HepG2 (cell line): Measurements from ENCODE around the gene ARFGAP2. TPM values are rescaled to one million over a fixed set of nuclear protein-coding genes. Genes with fewer than 3 reads are reported as not detected.
A peak's percentile ranks its signal among the peaks of the same experiment; 100 is the strongest.

ENCODE experiments used
- ATAC-seq: fragments of 200-7000 bp; cut with Tn5 transposase; 3 replicates; pipeline ENCODE4 v1.9.1; 2020; ENCODE audit warnings: mild to moderate bottlenecking, moderate library complexity
- BruUV-seq: library from RNA; stranded (reverse); fragments of 400-500 nt; replicated peaks from 2 replicates; lab custom pipeline; 2021; lab: Mats Ljungman, UMichigan
- CTCF ChIA-PET: fragments of 300-600 bp; formaldehyde crosslinking; extraction: SDS; loops from one replicate; lab custom pipeline; 2021; ENCODE audit warnings: low total read pairs, inconsistent platforms, low intra/inter-chr PET ratio; lab: Yijun Ruan, JAX
- POLR2A ChIA-PET: fragments of 350-600 bp; sonication (Branson Sonifier 250); formaldehyde crosslinking; loops from one replicate; lab custom pipeline; 2020; ENCODE audit warnings: antibody characterized with exemption, inconsistent platforms; lab: Yijun Ruan, JAX
- DNase-seq: peaks from one replicate; pipeline ENCODE4 v3.0.0-alpha.2; 2015; ENCODE audit warnings: low spot score
- FAIRE-seq: peaks from 3 replicates; lab custom pipeline; 2011; peaks lifted over from hg19 to GRCh38; lab: Jason Lieb, UNC
- H2AFZ ChIP-seq: one replicate; pipeline ENCODE4 v1.6.1; 2011; ENCODE audit warnings: low read length, inconsistent platforms
- H3K27ac ChIP-seq: fragments of 300-600 bp; 3 replicates; pipeline ENCODE4 v1.8.0; 2011; ENCODE audit warnings: mixed run types, mild to moderate bottlenecking, mixed read lengths, low read length, inconsistent platforms; ENCODE audit not compliant: insufficient read depth; ENCODE audit errors: extremely low read length
- H3K27me3 ChIP-seq, 2 experiments: fragments of 200-600 bp in 1 of 2; 2 replicates in 1 of 2; 3 replicates in 1 of 2; pipeline versions ENCODE4 v1.6.0 to v1.8.0; 2011; ENCODE audit warnings: low read length in 2 of 2, mild to moderate bottlenecking in 2 of 2, moderate library complexity in 2 of 2, inconsistent platforms in 1 of 2; ENCODE audit not compliant: insufficient read depth in 2 of 2, control insufficient read depth in 1 of 2
- H3K36me3 ChIP-seq, 2 experiments: fragments of 200-600 bp in 1 of 2; replicated peaks in 1 of 2; 2 replicates in 1 of 2; 3 replicates in 1 of 2; pipeline versions ENCODE4 v1.5.1 to v1.8.0; 2011; ENCODE audit warnings: low read length in 2 of 2, inconsistent platforms in 1 of 2; ENCODE audit not compliant: insufficient read depth in 2 of 2, control insufficient read depth in 1 of 2
- H3K4me1 ChIP-seq: 2 replicates; pipeline ENCODE4 v1.5.1; 2012; ENCODE audit warnings: low read length, inconsistent platforms; ENCODE audit not compliant: insufficient read depth
- H3K4me2 ChIP-seq: 2 replicates; pipeline ENCODE4 v1.6.0; 2011; ENCODE audit warnings: low read depth, low read length, inconsistent platforms
- H3K4me3 ChIP-seq, 3 experiments: fragments of 200-600 bp in 1 of 3; sonication (generic), shearing (Covaris generic) in 1 of 3; replicated peaks in 1 of 3; 2 replicates each; pipeline ENCODE4 v1.5.1; 2011 to 2016; ENCODE audit warnings: low read length in 3 of 3, inconsistent platforms in 2 of 3, low read depth in 2 of 3, mild to moderate bottlenecking in 2 of 3, control low read depth in 1 of 3, mixed read lengths in 1 of 3; ENCODE audit not compliant: insufficient read depth in 1 of 3
- H3K79me2 ChIP-seq: one replicate; pipeline ENCODE4 v1.6.1; 2011; ENCODE audit warnings: low read length, inconsistent platforms; ENCODE audit not compliant: insufficient read depth
- H3K9ac ChIP-seq: 2 replicates; pipeline ENCODE4 v1.6.0; 2011; ENCODE audit warnings: mild to moderate bottlenecking, low read depth, low read length, inconsistent platforms; ENCODE audit not compliant: insufficient read depth
- H3K9me3 ChIP-seq: 2 replicates; pipeline ENCODE4 v1.5.1; 2012; ENCODE audit warnings: mild to moderate bottlenecking, low read length
- H4K20me1 ChIP-seq: 2 replicates; pipeline ENCODE4 v1.6.0; 2011; ENCODE audit warnings: inconsistent platforms, mild to moderate bottlenecking, low read length, moderate library complexity; ENCODE audit not compliant: insufficient read depth
- ASH2L ChIP-seq: fragments of 300-600, 200-600 bp; sonication (generic); IDR thresholded peaks from 2 replicates; pipeline ENCODE4 v1.7.0; 2017; ENCODE audit warnings: low read depth, mild to moderate bottlenecking, moderate library complexity, mixed read lengths, low read length; ENCODE audit not compliant: insufficient read length
- CREM ChIP-seq, 2 experiments: sonication (generic) in 1 of 2; formaldehyde crosslinking in 1 of 2; IDR thresholded peaks; 2 replicates each; pipeline versions ENCODE4 v1.4.0 to v1.6.1; 2016 to 2020; ENCODE audit warnings: antibody characterized with exemption in 1 of 2, mild to moderate bottlenecking in 1 of 2, missing genetic modification reagents in 1 of 2
- MBD4 ChIP-seq: IDR thresholded peaks from 2 replicates; pipeline ENCODE4 v1.6.1; 2012; ENCODE audit warnings: low read length, inconsistent platforms, borderline replicate concordance
- TIGD3 ChIP-seq: sonication (generic); formaldehyde crosslinking; IDR thresholded peaks from 2 replicates; pipeline ENCODE4 v1.5.1; 2020; ENCODE audit warnings: mild to moderate bottlenecking, missing genetic modification reagents, borderline replicate concordance
- YEATS4 ChIP-seq: sonication (generic); formaldehyde crosslinking; IDR thresholded peaks from 2 replicates; pipeline ENCODE4 v1.4.0; 2020; ENCODE audit warnings: missing genetic modification reagents, borderline replicate concordance
- ZNF292 ChIP-seq: sonication (generic); formaldehyde crosslinking; IDR thresholded peaks from 2 replicates; pipeline ENCODE4 v1.8.1; 2022; ENCODE audit warnings: mild to moderate bottlenecking, low read depth, missing genetic modification reagents, borderline replicate concordance
- WGBS: methylation state at CpG from one replicate; pipeline ENCODE4 v1.1.6; 2017; ENCODE audit warnings: low lambda C conversion rate; 5-methylcytosine and 5-hydroxymethylcytosine counted together
- in situ Hi-C: cut with HindIII; loops from 2 replicates; pipeline ENCODE4 v1.10.0; 2017; ENCODE audit warnings: low pct_unique_long_range_greater_than_20kb; ENCODE audit not compliant: extremely low pct_ligation_motif_present
- intact Hi-C: fragments of 100-400 bp; cut with micrococcal nuclease; formaldehyde crosslinking; loops from one replicate; pipeline ENCODE4 v1.10.0; 2022; ENCODE audit not compliant: unreplicated experiment
- polyA plus RNA-seq, 8 experiments: library from polyadenylated mRNA; depleted of rRNA in 3 of 8; stranded (reverse) in 7 of 8; unstranded in 1 of 8; fragments of >200 nt; fragmentation: Illumina TruSeq in 4 of 8; extraction: Trizol in 4 of 8; gene quantifications; 2 replicates each; pipeline versions ENCODE4 v1.2.1 to v1.2.3, GENCODE V29; 2011 to 2016; ENCODE audit warnings: low read depth in 4 of 8, missing spikeins in 1 of 8, mixed read lengths in 1 of 8; ENCODE audit not compliant: insufficient read depth in 1 of 8
- total RNA-seq, 5 experiments: library from RNA; depleted of rRNA; stranded (reverse); fragments of >200 nt; fragmentation: Illumina TruSeq; extraction: Trizol; gene quantifications; 2 replicates each; pipeline ENCODE4 v1.2.3, GENCODE V29; 2016; ENCODE audit warnings: low read depth in 1 of 5

ARFGAP2 gene
- total and polyA plus RNA-seq, 2 of the 13 experiments (the other 11 are each of a cell fraction or from before 2014, with no cell fraction given), result 32.3 to 75.3 TPM

- H3K9ac ChIP-seq, result peak overlapping the region; percentile 94
- peak overlapping the region; percentile 97 for H3K4me2 ChIP-seq
- in situ Hi-C loops (no loop called here), intact Hi-C loops (loop anchor here (1.0 to 2.0 kb wide), 2 partner anchors 10 to 27 kb away; partner anchors contain the start of gene DDB2)
- H3K27me3 ChIP-seq, result no peaks in the 10 kb centered on the region
- peaks cover 19% of the 10 kb centered on the region for H3K79me2 ChIP-seq
- DNase-seq (no peak), ATAC-seq (no peak), FAIRE-seq (no peak)
- 0 out of 2 replicates have a peak, but pooled peaks have one; percentile 9 for TF ChIP-seq CREM (IDR thresholded peaks at IDR 0.05)
- no peak for TF ChIP-seq CREM (CRISPR knock-in tag; IDR thresholded peaks at IDR 0.05)
- TF ChIP-seq ASH2L, result peak; percentile 3
- TF ChIP-seq YEATS4 (CRISPR knock-in tag), result 0 out of 2 replicates have a peak, but pooled peaks have one; percentile 3
- no peak for TF ChIP-seq ZNF292 (CRISPR knock-in tag)
- TF ChIP-seq MBD4, result no peak
- TF ChIP-seq TIGD3 (CRISPR knock-in tag), result no peak
- no TSS peak for BruUV-seq
- peak overlapping the region; percentile 98 for H3K27ac ChIP-seq
- no peaks in the 10 kb centered on the region for H4K20me1 ChIP-seq
- H3K4me1 ChIP-seq, result peaks cover 56% of the 10 kb centered on the region
- H3K9me3 ChIP-seq, result no peaks in the 10 kb centered on the region
- peaks cover 0 to 5% of the 10 kb centered on the region in 2 experiments; a peak in 2 of 5 replicates for H3K36me3 ChIP-seq
- WGBS, result 1% methylated on average over 5 of the region's 5 CpGs
- no peak overlapping the region for H2AFZ ChIP-seq
- POLR2A ChIA-PET, result interaction anchor here (0.5 to 9.2 kb wide), 13 partner anchors 10 to 361 kb away, joined by 3 to 247 read pairs (median 10); partner anchors contain the start of genes ACP2, ARFGAP2, DDB2 and NR1H3
- CTCF ChIA-PET, result no interaction called here
- peak overlapping the region; percentile 70 to 86 (median 73) for H3K4me3 ChIP-seq
Measured at GRCh38 chr11:47187723-47188122, 11.0 kb upstream of the ARFGAP2 start.
